GM12864 (cell line): Measurements from ENCODE around the gene SLC30A2.

Experiments used
- DNase-seq: peaks from one replicate; pipeline ENCODE4 v3.0.0-alpha.2; 2011; ENCODE audit warnings: low read depth
- H3K4me3 ChIP-seq: 2 replicates; pipeline ENCODE4 v1.5.1; 2011; ENCODE audit warnings: mild to moderate bottlenecking, low read depth, low read length, control low read depth
- TF ChIP-seq, protein P1 (sequence below): IDR thresholded peaks from 2 replicates; pipeline ENCODE4 v1.5.1; 2011; ENCODE audit warnings: low read depth, mild to moderate bottlenecking, moderate library complexity, low read length, control low read depth, inconsistent platforms; ENCODE audit errors: missing control alignments

The SLC30A2 gene

DNA sequence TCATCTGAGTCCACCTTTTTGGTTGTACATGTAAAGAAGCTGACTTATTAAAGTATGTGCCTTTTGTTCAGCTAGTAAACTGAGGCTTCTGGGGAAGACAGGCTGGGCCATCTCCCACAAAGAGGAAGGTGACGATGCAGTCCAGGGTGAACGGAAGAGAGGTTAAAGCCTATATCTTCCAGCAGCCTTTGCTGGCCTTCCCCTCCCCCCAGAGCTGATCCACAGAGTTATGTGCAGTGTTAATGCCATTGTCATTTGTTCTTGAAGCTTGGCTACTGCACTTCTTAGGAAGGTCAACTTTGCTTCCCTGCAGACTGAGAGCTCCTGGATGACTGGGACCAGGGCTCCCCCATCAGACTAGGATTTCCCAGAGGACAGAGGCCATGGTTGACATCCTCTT is 2.2 kb downstream of the SLC30A2 start:
- TF ChIP-seq, protein P1, sequence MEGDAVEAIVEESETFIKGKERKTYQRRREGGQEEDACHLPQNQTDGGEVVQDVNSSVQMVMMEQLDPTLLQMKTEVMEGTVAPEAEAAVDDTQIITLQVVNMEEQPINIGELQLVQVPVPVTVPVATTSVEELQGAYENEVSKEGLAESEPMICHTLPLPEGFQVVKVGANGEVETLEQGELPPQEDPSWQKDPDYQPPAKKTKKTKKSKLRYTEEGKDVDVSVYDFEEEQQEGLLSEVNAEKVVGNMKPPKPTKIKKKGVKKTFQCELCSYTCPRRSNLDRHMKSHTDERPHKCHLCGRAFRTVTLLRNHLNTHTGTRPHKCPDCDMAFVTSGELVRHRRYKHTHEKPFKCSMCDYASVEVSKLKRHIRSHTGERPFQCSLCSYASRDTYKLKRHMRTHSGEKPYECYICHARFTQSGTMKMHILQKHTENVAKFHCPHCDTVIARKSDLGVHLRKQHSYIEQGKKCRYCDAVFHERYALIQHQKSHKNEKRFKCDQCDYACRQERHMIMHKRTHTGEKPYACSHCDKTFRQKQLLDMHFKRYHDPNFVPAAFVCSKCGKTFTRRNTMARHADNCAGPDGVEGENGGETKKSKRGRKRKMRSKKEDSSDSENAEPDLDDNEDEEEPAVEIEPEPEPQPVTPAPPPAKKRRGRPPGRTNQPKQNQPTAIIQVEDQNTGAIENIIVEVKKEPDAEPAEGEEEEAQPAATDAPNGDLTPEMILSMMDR: no peak
- H3K4me3 ChIP-seq: no peak overlapping the region
- no peak for DNase-seq

DNA sequence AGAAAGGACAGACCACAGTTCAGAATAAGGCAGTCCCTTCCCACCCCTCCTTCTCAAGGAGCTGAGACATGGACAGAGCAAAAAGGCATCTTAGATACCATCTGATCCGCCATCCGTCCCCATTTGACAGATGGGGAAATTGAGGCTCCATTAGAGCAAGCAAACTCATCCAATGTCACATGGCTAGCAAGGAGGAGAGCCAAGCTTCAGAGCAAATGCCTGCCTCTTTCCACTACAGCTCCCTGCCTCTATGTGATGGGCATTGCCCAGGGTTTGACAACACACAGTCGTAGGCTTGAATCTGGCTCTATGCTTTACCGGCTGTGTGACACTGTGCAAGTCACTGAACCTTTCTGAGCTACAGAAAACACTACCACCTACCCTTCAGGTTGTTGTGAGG is 3.9 kb downstream of the SLC30A2 start:
- TF ChIP-seq, protein P1: no peak
- DNase-seq: no peak
- no peak overlapping the region for H3K4me3 ChIP-seq

DNA sequence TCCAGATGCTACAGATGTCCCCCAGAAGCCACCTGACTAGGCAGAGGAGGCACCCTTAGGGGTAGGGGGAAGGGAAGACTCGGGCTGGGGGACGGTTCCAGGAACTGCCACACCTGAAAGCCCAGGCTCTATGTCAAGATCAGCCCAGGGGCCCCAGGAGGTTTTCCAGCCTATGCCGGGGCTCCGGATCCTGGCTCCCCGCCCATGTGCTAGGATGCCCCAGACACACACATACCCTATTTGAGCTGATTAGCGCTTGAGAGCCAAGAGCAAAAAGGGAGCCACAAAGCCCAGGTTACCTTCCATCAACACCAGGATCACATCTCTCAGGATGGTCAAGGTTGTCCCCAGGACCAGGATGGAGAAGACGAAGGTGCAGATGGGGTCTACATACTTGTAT is 4.5 kb downstream of the SLC30A2 start:
- TF ChIP-seq, protein P1: no peak
- no peak overlapping the region for H3K4me3 ChIP-seq
- DNase-seq: no peak

DNA sequence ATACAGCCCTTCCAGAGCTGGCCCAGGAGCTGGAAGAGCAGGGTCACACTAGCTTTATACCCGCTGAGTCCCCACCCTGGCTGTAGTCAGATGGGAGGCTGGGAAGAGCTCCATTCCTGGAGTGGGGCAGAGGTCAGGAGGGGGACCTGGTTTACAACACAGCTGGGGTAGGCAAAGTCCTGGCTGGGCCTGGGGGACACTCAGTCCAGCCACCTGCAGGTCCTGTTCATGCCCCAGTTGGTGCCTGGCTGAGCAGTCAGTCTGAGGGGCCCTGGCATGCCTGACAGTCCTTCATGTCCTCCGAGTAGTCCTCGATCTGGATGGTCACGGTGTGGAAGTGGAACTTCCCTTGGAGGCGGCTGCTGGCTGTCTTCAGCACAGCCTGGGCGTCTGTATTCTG is 7.0 kb downstream of the SLC30A2 start:
- TF ChIP-seq, protein P1: no peak
- no peak overlapping the region for H3K4me3 ChIP-seq
- DNase-seq: no peak

DNA sequence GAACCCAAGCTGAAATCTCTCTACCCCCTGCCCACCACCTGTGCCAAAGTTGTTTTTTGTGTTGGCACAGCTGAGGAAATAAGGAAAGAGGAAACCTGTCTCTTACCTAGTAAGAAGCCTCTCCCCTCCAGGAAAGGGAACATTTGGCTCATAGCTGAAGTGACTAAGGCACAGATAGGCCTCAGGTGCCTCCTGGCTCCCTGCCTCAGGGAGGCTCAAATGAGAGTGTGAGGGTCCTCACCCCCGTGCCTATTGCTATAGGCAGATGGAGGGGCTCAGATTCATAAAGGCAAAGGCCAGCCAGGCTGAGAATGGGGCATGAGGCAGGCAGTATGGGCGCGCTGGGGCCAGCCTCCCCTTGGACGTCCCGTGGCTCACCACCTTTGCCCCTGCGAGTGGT is 7.4 kb downstream of the SLC30A2 start:
- no peak overlapping the region for H3K4me3 ChIP-seq
- TF ChIP-seq, protein P1: no peak
- DNase-seq: no peak

DNA sequence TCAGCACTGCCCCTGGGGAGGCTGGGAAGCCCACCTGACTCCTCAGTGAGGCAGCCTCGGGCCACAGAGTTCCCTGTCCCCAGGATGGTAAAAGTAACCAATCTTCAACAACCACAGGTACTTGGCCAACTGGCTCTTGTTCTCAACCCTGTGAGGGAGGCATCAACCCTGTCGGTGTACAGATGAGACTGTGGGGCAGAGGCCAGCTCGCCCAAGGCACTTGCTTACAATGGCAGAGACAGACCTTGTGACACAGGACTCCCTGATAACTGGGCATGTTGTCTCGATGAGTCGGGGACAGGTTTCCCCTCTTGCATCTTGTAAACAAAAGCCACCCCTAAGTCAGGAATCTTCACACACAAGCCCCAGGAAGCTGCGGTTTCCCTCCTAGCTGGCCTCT is 8.0 kb downstream of the SLC30A2 start:
- DNase-seq: no peak
- TF ChIP-seq, protein P1: no peak
- no peak overlapping the region for H3K4me3 ChIP-seq

DNA sequence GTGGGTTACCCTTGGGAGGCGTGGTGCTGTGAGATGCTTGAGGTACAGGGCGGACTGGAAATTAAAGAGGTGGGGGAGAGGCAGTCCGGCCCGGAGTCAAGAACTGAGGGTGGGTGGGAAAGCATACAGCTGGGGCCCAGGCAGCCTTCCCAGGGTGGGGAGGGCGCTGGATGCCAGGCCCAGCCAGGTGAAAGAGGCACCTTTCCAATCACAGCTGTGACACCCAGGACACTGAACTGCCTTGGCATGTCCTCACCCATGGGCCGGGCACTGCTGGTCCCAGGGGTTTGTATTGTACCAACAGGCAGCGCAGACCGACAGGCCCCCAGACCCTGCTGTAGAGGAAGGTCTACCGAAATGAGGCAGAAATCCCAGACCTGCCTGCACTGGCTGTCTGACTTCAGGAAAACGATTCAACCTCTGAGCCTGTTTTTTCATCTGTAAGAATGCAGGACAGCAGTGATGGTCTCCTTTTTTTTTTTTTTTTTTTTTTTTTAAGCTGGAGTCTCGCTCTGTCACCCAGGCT is 9.1 kb downstream of the SLC30A2 start:
- TF ChIP-seq, protein P1: no peak
- no peak for DNase-seq
- H3K4me3 ChIP-seq: no peak overlapping the region
